AG09309 (cell line): ENCODE data around the gene FYN.
"Not testable (repeated sequence)": the region's sequence is repeated elsewhere in the genome, so short reads cannot be mapped to it uniquely, and the experiment has no call there.

Experiments
- DNase-seq: peaks from one replicate; pipeline ENCODE4 v3.0.0-alpha.2; 2010; ENCODE audit warnings: low read depth
- H3K4me3 ChIP-seq: 2 replicates; pipeline ENCODE4 v1.5.1; 2011; ENCODE audit warnings: mild to moderate bottlenecking, low read depth, low read length, moderate library complexity; ENCODE audit not compliant: control insufficient read depth
- CTCF ChIP-seq: IDR thresholded peaks from 2 replicates; pipeline ENCODE4 v1.5.1; 2011; ENCODE audit warnings: mild to moderate bottlenecking, low read depth, low read length, inconsistent platforms; ENCODE audit not compliant: insufficient read depth, control insufficient read depth; ENCODE audit errors: missing control alignments

The FYN gene

GRCh38 chr6:111650049-111650448 lies 223.2 kb downstream of the FYN start:
- TF ChIP-seq CTCF: no peak
- no peak for DNase-seq

GRCh38 chr6:111648100-111648499 lies 225.2 kb downstream of the FYN start:
- TF ChIP-seq CTCF: no peak
- DNase-seq: no peak
- no peak overlapping the region for H3K4me3 ChIP-seq

More at GRCh38 chr6:111650049-111650448, 223.2 kb downstream of the FYN start:
- no peak overlapping the region for H3K4me3 ChIP-seq

- DNase-seq: no peak
- no peak overlapping the region for H3K4me3 ChIP-seq
- no peak for TF ChIP-seq CTCF
Observed at GRCh38 chr6:111646942-111647341, 226.3 kb downstream of the FYN start.

GRCh38 chr6:111646034-111646433 lies 227.2 kb downstream of the FYN start:
- no peak for TF ChIP-seq CTCF
- no peak for DNase-seq
- H3K4me3 ChIP-seq: no peak overlapping the region

GRCh38 chr6:111644893-111645430 lies 228.3 kb downstream of the FYN start:
- no peak overlapping the region for H3K4me3 ChIP-seq
- TF ChIP-seq CTCF: no peak
- no peak for DNase-seq

GRCh38 chr6:111642463-111643158 lies 230.6 kb downstream of the FYN start:
- no peak overlapping the region for H3K4me3 ChIP-seq
- DNase-seq: no peak
- TF ChIP-seq CTCF: peak; percentile 84

- no peak for TF ChIP-seq CTCF
- H3K4me3 ChIP-seq: no peak overlapping the region
- DNase-seq: no peak
Observed at GRCh38 chr6:111639266-111639665, 234.0 kb downstream of the FYN start.

GRCh38 chr6:111634981-111635380 lies 238.3 kb downstream of the FYN start:
- H3K4me3 ChIP-seq, DNase-seq: not testable (repeated sequence)
